T-helper 1 cell treated with Interleukin-12 subunit alpha and Interleukin-12 subunit beta and Interleukin-4 antibody, amounts not matched to agents 30 ng/mL and 1 ng/mL, for 36 hours (primary cell): ENCODE results near the gene CDIPT. TPM values are rescaled to one million over a fixed set of nuclear protein-coding genes. Genes with fewer than 3 reads are reported as not detected.
"Not testable (repeated sequence)": the region's sequence is repeated elsewhere in the genome, so short reads cannot be mapped to it uniquely, and the experiment has no call there.

Experiments used
- intact Hi-C: fragments of 100-400 bp; cut with micrococcal nuclease; formaldehyde crosslinking; loops from one replicate; pipeline ENCODE4 v1.15.1; 2024
- total RNA-seq: library from RNA; stranded (reverse); gene quantifications from 2 replicates; pipeline ENCODE4 v1.2.3, GENCODE V29; 2022

Gene CDIPT
- total RNA-seq, 1 donor from 2014 or later, result 68.7 TPM

- intact Hi-C loops, result no loop called here
Observed at GRCh38 chr16:29898135-29898803, 35.2 kb upstream of the CDIPT start.

DNA sequence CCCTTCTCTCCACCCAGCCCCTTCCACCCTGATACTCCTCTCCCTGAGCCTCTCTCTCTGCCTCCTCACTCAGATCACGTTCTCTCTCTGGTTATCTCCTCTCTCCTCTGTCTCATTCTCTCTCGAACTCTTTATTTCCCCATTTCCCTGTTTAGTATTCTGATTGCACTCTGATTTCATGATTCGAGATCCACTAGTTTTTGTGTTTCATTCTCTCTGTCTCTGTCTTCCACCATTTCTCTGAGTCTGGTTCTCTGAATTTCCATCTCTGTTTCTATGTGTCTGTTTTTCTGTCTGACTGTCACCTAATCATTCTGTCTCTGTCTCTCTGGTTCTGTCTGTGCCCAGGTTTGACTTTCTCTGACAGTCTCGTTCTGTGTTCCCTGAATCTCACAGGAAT, 34.3 kb upstream of the CDIPT start:
- intact Hi-C loops, result no loop called here

GRCh38 chr16:29896841-29897240, 33.8 kb upstream of the CDIPT start:
- intact Hi-C loops, result no loop called here

- intact Hi-C loops, result no loop called here
Observed at GRCh38 chr16:29894352-29894751, 31.3 kb upstream of the CDIPT start.

DNA sequence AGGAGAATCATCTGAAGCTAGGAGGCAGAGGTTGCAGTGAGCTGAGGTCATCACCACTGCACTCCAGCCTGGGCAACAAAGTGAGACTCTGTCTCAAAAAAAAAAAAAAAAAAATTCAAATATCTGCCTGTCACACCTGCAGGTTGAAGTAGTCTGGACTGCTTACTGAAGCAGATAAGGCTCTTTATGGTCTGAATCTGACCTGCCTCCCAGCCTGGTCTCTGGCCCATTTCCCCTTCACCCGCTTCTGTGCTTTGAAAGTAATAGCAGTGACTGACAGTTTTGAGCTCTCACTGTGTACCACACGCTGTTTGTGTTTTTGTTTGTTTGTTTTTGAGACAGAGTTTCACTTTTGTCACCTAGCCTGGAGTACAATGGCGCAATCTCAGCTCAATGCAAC, 30.5 kb upstream of the CDIPT start:
- intact Hi-C loops, result no loop called here

DNA sequence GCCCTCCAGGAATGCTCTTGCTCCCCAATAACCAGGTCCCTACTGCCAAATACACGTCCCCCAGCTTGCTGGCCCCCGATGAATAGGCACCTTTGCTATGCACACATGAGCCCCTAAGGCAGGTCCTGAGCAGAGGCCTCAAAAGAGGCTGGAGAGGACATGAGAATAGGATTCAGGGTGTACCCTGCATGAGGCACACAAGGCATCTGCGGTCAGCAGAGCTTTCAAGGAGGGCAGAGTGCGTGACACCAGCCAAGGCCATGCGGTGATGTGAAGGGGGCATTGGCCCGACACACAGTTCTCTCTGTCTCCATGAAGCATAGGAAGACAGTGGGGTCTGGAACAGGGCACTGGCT, 29.4 kb upstream of the CDIPT start:
- intact Hi-C loops, result no loop called here

DNA sequence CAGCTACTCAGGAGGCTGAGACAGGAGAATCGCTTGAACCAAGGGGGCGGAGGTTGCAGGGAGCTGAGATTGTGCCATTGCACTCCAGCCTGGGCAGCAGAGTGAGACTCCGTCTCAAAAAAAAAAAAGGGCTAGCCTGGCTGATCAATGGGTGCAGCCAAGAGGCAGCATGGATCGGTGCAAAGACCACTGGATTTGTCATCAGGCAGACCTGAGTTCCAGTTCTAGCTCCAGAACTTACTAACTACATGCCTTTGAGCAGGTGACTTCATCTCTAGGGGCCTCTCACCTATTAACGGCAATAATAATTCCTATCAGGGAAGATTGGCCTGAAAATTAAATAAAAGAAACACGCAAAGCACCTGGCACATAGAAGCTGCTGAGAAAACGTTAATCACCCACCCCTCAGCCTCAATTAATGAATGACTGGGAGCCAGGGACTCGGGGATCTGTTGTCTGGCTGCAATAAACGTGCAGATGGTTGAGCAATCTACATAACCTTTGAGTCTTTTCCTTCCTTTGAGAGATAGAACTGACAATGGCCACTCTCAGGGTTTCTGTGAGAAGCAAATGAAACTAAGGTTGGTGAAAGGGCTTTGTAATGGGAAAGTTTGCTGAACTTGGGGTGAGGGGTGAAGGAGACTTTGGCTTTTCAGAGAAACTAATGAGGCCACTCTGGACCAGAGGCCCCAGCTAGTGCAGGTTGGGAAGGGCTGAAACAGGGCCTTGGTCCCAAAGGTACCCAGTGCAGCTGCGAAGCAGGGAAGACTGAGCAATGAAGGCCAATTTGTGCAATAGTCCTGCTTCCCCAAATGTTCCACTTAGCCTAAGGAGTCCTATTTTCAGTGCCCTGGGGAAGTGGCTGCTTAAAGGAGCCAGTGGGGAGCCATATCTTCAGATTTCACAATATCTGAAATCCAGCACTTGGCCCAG, 28.8 kb upstream of the CDIPT start:
- intact Hi-C loops, result no loop called here

GRCh38 chr16:29889372-29889771, 26.3 kb upstream of the CDIPT start:
- intact Hi-C loops, result not testable (repeated sequence)

- intact Hi-C loops, result no loop called here
Observed at GRCh38 chr16:29883987-29884386, 21.0 kb upstream of the CDIPT start.

- intact Hi-C loops, result no loop called here
Observed at GRCh38 chr16:29881050-29881449, 18.0 kb upstream of the CDIPT start.

DNA sequence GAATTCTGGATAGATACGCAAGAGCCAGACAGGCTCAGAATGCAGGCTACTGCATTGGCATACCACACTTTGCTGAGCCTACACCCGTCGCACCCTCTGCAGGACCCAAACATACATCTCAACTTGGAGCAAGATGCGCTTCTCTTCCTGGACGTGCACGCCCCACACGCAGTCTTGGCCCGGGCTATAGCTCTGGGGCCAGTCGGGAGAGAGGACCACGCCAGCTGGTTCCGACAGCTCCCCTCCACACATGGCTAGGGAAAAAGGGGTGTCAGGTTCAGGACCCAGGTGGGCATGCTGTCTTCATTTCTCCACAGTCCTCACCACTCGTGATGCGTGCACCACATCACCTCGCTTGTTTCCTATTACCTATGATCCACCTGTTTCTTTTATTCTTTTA, 15.1 kb upstream of the CDIPT start:
- intact Hi-C loops, result loop anchor here (1.0 kb wide), 1 partner anchor 98 kb away; no protein-coding TSS in a partner anchor

DNA sequence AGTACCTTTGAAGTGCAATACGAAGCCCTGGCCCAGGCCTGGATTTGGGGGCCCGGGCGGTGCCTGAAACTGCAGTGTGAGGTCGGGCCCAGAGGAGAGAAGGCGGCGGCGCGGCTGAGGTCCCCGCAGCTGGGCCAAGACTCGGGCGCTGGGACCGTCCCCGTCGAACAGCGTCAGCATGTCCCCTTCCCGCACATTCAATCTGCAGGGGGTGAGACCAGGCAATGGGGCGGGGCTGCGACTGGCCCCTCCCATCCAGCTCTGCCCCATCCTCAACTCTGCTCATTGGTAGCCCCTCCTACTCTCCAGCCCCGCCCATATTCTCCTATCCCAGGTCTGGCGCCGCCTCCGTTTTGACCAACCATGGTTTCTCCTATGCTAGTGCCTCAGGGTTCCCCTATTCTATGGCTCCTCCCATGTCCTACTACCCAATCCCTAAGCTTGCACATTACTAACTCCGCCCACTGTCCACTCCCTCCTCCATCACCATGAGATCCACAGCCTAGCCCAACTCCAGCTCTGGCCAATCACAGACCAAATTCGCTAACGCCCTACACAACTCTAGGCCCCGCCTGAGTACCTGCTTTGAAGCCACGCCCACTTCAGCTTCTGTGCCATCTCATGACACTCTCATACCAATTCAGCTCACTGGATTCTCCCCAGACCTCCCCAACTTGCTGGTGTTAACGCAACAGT, 14.4 kb upstream of the CDIPT start:
- intact Hi-C loops, result loop anchor here (1.0 kb wide), 5 partner anchors 8 to 96 kb away; partner anchors contain the start of genes ASPHD1, CDIPT, KCTD13 and TAOK2

DNA sequence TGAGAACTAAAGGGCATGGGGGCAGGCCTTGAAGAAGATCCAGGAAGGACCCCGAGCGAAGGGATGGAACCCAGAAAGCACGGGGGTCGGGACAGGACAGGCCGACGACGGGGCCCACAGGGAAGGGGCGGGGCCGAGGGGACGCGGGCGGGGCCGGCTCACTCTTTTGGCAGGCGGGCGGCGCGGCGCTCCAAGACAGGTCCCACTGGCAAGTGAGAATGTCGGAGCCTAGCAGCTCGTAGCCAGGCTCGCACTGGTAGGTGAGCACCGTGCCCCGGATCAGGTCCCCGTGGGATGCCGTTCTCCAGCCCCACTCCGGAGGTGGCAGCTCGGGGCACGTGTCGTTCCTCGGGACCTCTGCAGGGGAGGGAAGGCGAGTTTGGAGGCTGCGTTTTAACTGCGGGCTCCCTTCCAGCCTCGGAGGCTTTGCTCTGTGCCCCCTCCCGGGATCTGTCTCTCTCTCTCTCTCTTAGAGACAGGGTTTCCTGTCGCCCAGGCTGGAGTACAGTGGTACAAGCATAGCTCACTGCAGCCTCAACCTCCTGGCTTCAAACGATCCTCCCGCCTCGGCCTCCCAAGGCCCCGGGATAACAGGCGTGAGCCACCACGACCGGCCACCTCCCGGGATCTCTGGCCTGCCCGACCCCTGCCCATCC, 13.7 kb upstream of the CDIPT start:
- intact Hi-C loops, result loop anchor here (1.0 kb wide), 5 partner anchors 9 to 97 kb away; partner anchors contain the start of genes ASPHD1, CDIPT, KCTD13 and TAOK2

DNA sequence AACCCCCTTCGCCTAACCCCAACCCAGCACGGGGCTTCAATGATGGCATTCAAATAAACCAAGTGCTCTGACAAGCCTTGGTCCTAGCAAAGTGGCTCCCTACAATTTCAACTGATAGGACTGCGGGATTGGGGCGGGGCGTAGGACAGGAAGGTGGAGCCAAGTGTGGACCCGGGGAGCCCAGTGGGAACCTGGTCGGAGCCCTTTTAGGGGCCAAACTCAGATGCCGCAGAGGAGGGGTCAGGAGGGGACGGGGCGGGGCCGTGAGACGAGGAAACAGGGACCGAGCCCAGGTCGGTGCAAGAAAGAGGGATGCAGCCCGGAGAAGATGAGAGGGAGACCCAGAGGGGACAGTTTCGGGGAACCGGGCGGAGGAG, 13.2 kb upstream of the CDIPT start:
- intact Hi-C loops, result no loop called here

- intact Hi-C loops, result no loop called here
Observed at GRCh38 chr16:29875206-29875605, 12.2 kb upstream of the CDIPT start.

GRCh38 chr16:29873319-29873718, 10.3 kb upstream of the CDIPT start:
- intact Hi-C loops, result no loop called here

- intact Hi-C loops, result no loop called here
Observed at GRCh38 chr16:29871822-29872546, 9.0 kb upstream of the CDIPT start.

GRCh38 chr16:29869067-29869466, 6.0 kb upstream of the CDIPT start:
- intact Hi-C loops, result not testable (repeated sequence)

DNA sequence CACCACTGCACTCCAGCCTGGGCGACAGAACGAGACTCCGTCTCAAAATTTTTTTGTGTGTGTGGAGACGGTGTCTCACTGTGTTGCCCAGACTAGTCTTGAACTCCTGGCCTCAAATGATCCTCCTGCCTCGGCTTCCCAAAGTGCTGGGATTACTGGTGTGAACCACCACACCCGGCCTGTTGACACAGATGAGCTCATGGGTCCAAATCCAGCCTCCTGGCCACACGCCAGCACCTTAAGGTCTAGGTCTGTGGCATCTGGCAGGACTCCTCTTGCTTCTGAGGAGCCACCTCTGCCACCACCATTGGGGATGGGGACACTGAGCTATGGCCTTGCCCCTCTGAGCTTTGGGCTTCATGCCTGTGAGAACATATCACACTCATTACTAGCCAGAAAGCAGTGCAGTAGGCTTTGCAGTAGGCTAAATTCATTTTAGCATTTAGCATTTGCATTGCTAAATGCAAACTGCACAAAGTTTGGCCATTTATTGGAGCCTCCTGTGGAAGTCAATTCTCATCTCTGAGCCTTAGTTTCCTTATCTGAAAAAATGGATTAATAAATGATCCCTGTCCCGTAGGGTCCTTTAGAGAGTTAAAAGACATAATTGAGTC, 5.5 kb upstream of the CDIPT start:
- intact Hi-C loops, result no loop called here

- intact Hi-C loops, result no loop called here
Observed at GRCh38 chr16:29864205-29864604, 1.2 kb upstream of the CDIPT start.
